Small intestine (tissue), 7 donors: ENCODE results near the gene FOXO1. TPM values are rescaled to one million over a fixed set of nuclear protein-coding genes. Genes with fewer than 3 reads are reported as not detected.

ENCODE experiments used
- DNase-seq, 2 donors: peaks; one replicate each; pipeline versions ENCODE4 v3.0.0 to v3.0.0-alpha.2; 2013
- FAIRE-seq: peaks from 2 replicates; lab custom pipeline; 2012; peaks lifted over from hg19 to GRCh38; lab: Jason Lieb, UNC
- H3K27ac ChIP-seq, 3 donors: one replicate each; pipeline ENCODE4 v1.5.1; 2013; ENCODE audit warnings: low read length in 2 of 3, mild to moderate bottlenecking in 2 of 3, control low read depth in 1 of 3, inconsistent platforms in 1 of 3, low read depth in 1 of 3, moderate library complexity in 1 of 3
- H3K27me3 ChIP-seq, 3 donors: one replicate each; pipeline ENCODE4 v1.6.1; 2013; ENCODE audit warnings: low read length in 3 of 3, inconsistent platforms in 1 of 3; ENCODE audit not compliant: control insufficient read depth in 3 of 3, insufficient read depth in 3 of 3
- H3K36me3 ChIP-seq, 3 donors: one replicate each; pipeline ENCODE4 v1.6.1; 2013; ENCODE audit warnings: low read length in 3 of 3, inconsistent platforms in 1 of 3, low read depth in 1 of 3, mild to moderate bottlenecking in 1 of 3, moderate library complexity in 1 of 3; ENCODE audit not compliant: control insufficient read depth in 3 of 3, insufficient read depth in 2 of 3
- H3K4me1 ChIP-seq, 3 donors: one replicate each; pipeline ENCODE4 v1.6.1; 2013; ENCODE audit warnings: low read length in 2 of 3, inconsistent platforms in 1 of 3, low read depth in 1 of 3, mild to moderate bottlenecking in 1 of 3, moderate library complexity in 1 of 3; ENCODE audit not compliant: control insufficient read depth in 3 of 3, insufficient read depth in 2 of 3
- H3K4me3 ChIP-seq, 3 donors: one replicate each; pipeline ENCODE4 v1.5.1; 2013; ENCODE audit warnings: low read length in 3 of 3, control low read depth in 1 of 3, inconsistent platforms in 1 of 3, low read depth in 1 of 3, mild to moderate bottlenecking in 1 of 3, moderate library complexity in 1 of 3
- H3K9me3 ChIP-seq, 2 donors: one replicate each; pipeline ENCODE4 v1.6.1; 2013; ENCODE audit warnings: low read depth in 1 of 2, low read length in 1 of 2; ENCODE audit not compliant: control insufficient read depth in 2 of 2, insufficient read depth in 1 of 2
- WGBS, 3 donors: extraction: QIAGEN DNeasy Blood & Tissue Kit; methylation state at CpG; one replicate each; pipeline ENCODE4 v1.1.7; 2013; 5-methylcytosine and 5-hydroxymethylcytosine counted together
- polyA plus RNA-seq, 4 donors: library from polyadenylated mRNA; stranded (reverse) in 3 of 4; unstranded in 1 of 4; fragments of 200-250 nt in 3 of 4; fragments of 120-200 nt in 1 of 4; gene quantifications; one replicate each; pipeline versions ENCODE4 v1.2.1 to v1.2.3, GENCODE V29; 2013
- donor health status: healthy with polysubstance abuse.
- donor health status: control.
- donor health status: control.
- donor health status: Bipolar disorder and iron deficiency.
- donor health status: healthy.

Gene FOXO1
- polyA plus RNA-seq, 4 donors: 4.0 to 10.1 (median 7.1) TPM

DNA sequence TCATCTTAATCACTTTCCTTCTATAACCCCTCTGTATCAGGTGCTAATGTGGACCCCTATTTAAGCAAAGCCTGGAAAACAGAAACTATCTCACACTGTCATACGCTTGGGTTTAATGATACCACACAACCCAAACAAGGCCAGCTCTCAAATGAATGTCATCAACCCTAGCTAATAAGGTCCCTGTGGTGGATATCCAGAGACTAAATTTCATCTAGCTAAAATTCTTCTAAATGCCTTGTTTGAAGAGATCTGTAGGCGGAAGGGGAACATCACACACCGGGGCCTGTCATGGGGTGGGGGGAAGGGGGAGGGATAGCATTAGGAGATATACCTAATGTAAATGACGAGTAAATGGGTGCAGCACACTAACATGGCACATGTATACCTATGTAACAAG is 95.5 kb downstream of the FOXO1 start:
- no peak for FAIRE-seq
- H3K27me3 ChIP-seq: no peaks in the 10 kb centered on the region
- WGBS, 3 donors: 86 to 97% (median 94%) methylated on average over 4 of the region's 4 CpGs
- DNase-seq: no peak
- H3K36me3 ChIP-seq: no peaks in the 10 kb centered on the region
- no peak overlapping the region for H3K27ac ChIP-seq
- no peaks in the 10 kb centered on the region for H3K9me3 ChIP-seq
- H3K4me3 ChIP-seq: no peak overlapping the region
- H3K4me1 ChIP-seq: peaks cover 8 to 19% (median 10%) of the 10 kb centered on the region in 3 donors

DNA sequence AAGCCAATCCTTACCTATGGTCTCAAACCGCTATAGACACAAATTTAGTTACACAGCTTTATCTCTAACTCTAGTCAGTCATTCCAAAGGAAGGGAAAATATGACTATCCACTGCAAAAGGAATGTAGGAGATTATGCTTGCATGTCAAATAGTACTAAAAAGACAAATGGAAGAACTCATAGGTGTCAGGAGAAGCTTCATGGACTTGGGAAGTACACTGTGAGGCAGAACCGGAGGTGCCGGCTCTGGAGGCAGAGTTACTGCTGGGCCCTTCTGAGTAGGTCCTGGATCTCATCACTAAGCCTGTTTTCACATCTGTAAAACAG is 97.5 kb downstream of the FOXO1 start:
- H3K27ac ChIP-seq: peak overlapping the region in 2 of 3 donors; percentile 15 to 57
- H3K36me3 ChIP-seq: no peaks in the 10 kb centered on the region
- H3K4me3 ChIP-seq: no peak overlapping the region
- no peaks in the 10 kb centered on the region for H3K27me3 ChIP-seq
- H3K9me3 ChIP-seq: no peaks in the 10 kb centered on the region
- DNase-seq (no peak), FAIRE-seq (no peak)
- WGBS, 3 donors: 47 to 59% (median 54%) methylated on average over 3 of the region's 3 CpGs
- peaks cover 8 to 28% (median 18%) of the 10 kb centered on the region in 3 donors for H3K4me1 ChIP-seq

DNA sequence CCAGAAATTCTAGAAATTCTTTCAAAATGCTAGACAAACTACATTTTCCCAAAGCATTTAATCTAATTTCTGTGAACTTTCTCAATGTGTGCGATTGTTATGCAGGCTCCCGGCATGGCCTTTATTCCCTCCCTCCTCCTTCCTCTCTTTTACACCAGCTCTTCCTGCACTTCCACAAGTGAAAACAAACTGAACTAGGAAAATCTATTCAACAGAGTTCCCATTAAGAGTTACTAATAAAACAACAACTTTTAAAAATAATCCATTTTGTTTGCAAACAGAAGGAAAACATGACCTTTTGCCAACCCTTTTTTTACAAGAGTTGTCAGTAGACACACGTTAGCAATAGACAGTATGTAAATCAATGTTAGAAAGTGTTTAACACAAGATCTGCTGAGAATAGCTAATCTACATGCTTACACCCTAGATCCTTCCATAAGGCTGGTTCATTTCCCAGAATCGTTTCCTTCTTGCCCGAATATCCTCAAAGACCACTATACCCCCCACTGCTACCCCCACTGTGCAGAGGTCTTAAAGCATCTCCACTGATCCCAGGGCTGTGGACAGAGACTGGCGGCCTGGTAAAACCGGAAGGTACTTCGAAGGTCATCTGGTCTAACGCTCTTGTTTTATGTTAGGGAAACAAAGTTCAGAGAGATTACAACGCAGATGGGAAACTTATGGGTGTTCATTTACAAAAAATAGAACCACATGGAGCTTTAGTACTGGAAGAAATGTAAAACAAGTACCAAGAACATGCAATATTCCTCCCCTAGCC is 98.0 kb downstream of the FOXO1 start:
- Histone ChIP-seq H3K4me1 (peaks cover 8 to 32% (median 21%) of the 10 kb centered on the region in 3 donors), H3K36me3 (no peaks in the 10 kb centered on the region), H3K27me3 (no peaks in the 10 kb centered on the region), H3K9me3 (no peaks in the 10 kb centered on the region), H3K27ac (peak overlapping the region in 2 of 3 donors; percentile 15 to 21), H3K4me3 (no peak overlapping the region)
- DNase-seq: peak; percentile 60 to 72
- 25 to 53% (median 35%) methylated on average over 10 of the region's 10 CpGs for WGBS, 3 donors
- no peak for FAIRE-seq

DNA sequence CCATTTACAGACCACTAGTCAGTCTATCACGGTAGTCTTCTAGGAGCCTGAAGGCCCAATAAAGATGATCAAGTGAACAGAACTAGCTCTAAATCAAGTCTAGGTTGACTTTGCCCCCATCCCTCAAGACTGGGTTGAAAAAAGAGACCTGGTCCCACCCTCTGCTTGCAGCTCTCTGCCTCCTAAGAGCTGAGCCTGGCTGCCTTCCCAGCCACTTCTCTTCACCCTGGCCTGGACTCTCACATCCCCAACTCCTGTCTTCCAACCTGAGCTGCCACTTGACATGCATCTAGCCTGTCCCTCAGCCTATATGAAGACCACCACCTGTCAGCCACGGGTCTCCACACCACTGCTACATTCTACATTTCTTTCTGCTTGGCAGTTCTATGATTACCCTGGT is 99.6 kb downstream of the FOXO1 start:
- 67 to 86% (median 83%) methylated on average over 2 of the region's 2 CpGs for WGBS, 3 donors
- Histone ChIP-seq H3K36me3 (no peaks in the 10 kb centered on the region), H3K9me3 (no peaks in the 10 kb centered on the region), H3K4me3 (no peak overlapping the region), H3K4me1 (peaks cover 8 to 32% (median 21%) of the 10 kb centered on the region in 3 donors), H3K27me3 (no peaks in the 10 kb centered on the region), H3K27ac (no peak overlapping the region)
- no peak for DNase-seq
- FAIRE-seq: no peak

DNA sequence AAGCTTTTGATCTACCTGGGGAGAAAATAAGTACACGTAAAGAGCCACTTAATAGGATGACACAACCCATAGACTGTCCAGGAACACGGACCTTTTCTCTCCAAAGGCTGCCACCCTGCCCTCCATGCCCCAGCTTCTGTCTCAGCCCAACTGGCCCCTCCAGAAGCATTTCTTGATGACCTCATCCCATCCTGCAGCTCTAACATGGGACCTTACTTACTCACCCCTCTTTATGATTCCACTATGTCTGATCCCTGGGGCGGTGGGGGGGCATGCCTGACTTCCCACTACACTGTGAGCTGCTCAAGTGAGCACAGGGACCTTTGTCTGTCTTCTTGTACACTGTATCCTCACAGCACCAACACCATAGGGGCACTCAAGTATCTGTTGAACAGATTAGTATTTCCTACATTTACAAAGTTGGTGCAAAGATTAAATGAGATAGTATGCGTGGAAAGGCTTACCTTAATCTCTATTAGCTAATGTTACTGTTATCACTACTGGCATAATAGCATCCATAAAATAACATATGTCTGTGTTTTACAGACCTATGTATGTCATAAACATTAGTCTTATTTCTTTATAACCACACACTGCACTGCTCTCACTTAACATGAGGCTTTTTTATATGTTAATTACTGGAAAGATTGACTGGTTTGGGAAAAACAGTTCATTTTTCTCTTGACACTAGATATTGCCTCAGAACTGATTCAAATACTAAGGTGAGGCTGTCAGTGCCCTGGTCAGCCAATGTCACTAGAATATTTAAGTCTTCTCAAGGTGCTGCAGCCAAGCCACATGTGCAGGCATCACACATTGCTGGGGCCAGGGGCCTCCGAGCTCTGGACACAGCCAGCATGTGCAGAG is 100.9 kb downstream of the FOXO1 start:
- FAIRE-seq (no peak), DNase-seq (no peak)
- peaks cover 0 to 4% of the 10 kb centered on the region in 2 donors for H3K9me3 ChIP-seq
- peaks cover 0 to under 1% (median 0%) of the 10 kb centered on the region in 3 donors for H3K36me3 ChIP-seq
- no peaks in the 10 kb centered on the region for H3K27me3 ChIP-seq
- H3K4me3 ChIP-seq: no peak overlapping the region
- no peak overlapping the region for H3K27ac ChIP-seq
- WGBS, 3 donors: 75 to 81% (median 75%) methylated on average over 5 of the region's 5 CpGs
- peaks cover 8 to 29% (median 21%) of the 10 kb centered on the region in 3 donors for H3K4me1 ChIP-seq

DNA sequence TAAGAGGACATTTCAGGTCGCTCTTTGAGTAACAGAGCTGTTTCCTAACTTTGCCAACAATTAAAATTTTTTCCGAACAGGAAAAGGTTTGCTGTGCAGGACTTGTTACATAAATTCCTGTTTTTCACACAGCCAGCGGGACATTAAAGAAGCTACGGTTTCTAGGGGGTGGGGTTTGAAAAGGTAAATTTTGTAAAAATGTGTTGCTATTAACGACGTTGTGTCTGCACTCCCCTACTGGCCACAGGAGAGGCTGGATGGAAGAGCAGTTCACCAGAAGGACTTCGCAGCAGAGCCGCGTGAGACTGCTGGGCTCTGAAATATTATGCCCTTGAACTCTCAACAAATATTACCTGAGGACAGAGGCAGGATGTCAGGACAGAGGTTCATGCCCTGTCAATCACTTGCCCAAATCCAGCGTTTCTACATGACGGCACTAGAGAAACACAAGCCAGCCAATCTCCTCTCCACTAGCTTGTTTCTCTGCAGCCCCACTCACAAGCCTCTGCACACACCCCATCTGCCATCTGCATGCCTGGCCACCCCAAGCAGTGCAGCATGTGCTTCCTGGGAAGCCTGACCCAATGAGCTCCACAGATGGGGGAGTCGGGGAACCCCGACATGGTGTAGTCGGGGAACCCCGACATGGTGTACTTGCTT is 102.0 kb downstream of the FOXO1 start:
- no peak for FAIRE-seq
- H3K36me3 ChIP-seq: peaks cover 0 to 11% (median 0%) of the 10 kb centered on the region in 3 donors
- H3K27ac ChIP-seq: peak overlapping the region in 2 of 3 donors; percentile 3 to 18
- H3K27me3 ChIP-seq: no peaks in the 10 kb centered on the region
- H3K4me3 ChIP-seq: no peak overlapping the region
- H3K9me3 ChIP-seq: peaks cover 0 to 10% of the 10 kb centered on the region in 2 donors
- WGBS, 3 donors: 60 to 84% (median 77%) methylated on average over 15 of the region's 15 CpGs
- H3K4me1 ChIP-seq: peaks cover 5 to 30% (median 21%) of the 10 kb centered on the region in 3 donors
- DNase-seq: no peak

DNA sequence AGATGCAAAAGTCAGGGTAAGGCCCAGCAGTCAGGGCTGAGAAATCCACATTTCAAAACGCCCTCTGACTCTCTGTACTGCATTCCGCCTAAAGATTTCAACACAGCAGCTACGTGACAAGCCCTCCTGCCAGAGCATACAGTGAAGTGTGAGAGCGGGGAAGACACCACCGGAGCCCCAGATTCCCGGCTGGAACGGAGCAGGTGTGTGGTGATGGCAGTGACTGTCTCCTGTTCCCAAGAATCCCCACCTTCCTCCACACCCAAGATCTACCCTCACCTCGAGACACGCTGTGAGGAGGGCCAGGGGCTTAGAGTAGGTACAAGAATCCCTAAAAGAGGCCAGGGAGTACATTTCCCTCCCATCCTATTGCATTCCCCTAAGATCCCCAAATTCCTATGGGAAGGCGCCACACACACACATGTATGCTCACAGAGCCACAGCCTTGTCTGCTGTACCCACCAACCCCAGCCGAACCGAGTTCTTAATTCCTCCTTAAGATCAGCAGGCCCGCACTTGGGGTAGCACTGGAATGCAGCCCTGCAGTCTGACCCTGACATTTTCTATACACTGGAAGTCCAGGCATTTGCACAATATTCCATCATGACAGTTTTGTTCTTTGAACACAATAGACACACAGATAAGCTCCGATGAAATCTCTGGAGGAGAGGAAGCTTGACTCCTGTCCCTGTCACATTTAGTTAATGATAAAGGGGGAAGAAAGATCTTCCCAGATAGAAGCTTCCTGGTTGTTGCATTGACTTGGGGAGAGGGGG is 102.9 kb downstream of the FOXO1 start:
- no peak for FAIRE-seq
- Histone ChIP-seq H3K4me3 (no peak overlapping the region), H3K36me3 (peaks cover 0 to 13% (median 0%) of the 10 kb centered on the region in 3 donors), H3K9me3 (peaks cover 0 to 10% of the 10 kb centered on the region in 2 donors), H3K4me1 (peaks cover 4 to 25% (median 13%) of the 10 kb centered on the region in 3 donors), H3K27ac (peak overlapping the region in 1 of 3 donors; percentile 44), H3K27me3 (no peaks in the 10 kb centered on the region)
- DNase-seq: no peak
- 74 to 88% (median 81%) methylated on average over 14 of the region's 14 CpGs for WGBS, 3 donors
